Ascending aorta (tissue), 2 donors: ENCODE results near the gene LAP3. TPM values are rescaled to one million over a fixed set of nuclear protein-coding genes. Genes with fewer than 3 reads are reported as not detected.

Experiments used
- DNase-seq, 2 donors: peaks; one replicate each; pipeline ENCODE4 v3.0.0-alpha.2; 2019; ENCODE audit warnings: low spot score in 2 of 2
- H3K27ac ChIP-seq, 2 donors: fragments of 200-600 bp; sonication (generic); one replicate each; pipeline ENCODE4 v1.5.1; 2016 to 2017; ENCODE audit warnings: mild to moderate bottlenecking in 1 of 2
- H3K27me3 ChIP-seq: fragments of 200-600 bp; sonication (generic); one replicate; pipeline ENCODE4 v1.5.1; 2017
- H3K36me3 ChIP-seq, 2 donors: fragments of 200-600 bp; sonication (generic); one replicate each; pipeline ENCODE4 v1.5.1; 2016
- H3K4me1 ChIP-seq, 2 donors: fragments of 200-600 bp; sonication (generic); one replicate each; pipeline ENCODE4 v1.5.1; 2016 to 2017; ENCODE audit warnings: mild to moderate bottlenecking in 1 of 2
- H3K4me3 ChIP-seq, 2 donors: fragments of 200-600 bp; sonication (generic); one replicate each; pipeline ENCODE4 v1.5.1; 2016 to 2017; ENCODE audit warnings: mild to moderate bottlenecking in 1 of 2
- H3K9me3 ChIP-seq, 2 donors: fragments of 200-600 bp; sonication (generic); one replicate each; pipeline ENCODE4 v1.5.1; 2016
- intact Hi-C: fragments of 100-400 bp; cut with DNase I; formaldehyde crosslinking; loops from one replicate; pipeline ENCODE4 v1.15.1; 2023
- total RNA-seq: library from RNA; depleted of rRNA; stranded (reverse); fragments of >200 nt; gene quantifications from one replicate; pipeline ENCODE4 v1.1.0, GENCODE V29; 2016
- TF ChIP-seq, protein P1 (sequence below), 3 experiments: fragments of 200-600 bp in 2 of 3; fragments of 450-650 bp in 1 of 3; sonication (generic) in 2 of 3; IDR thresholded peaks; one replicate each; pipeline ENCODE4 v1.5.1; 2016 to 2019; ENCODE audit warnings: antibody characterized with exemption in 3 of 3, mild to moderate bottlenecking in 1 of 3, moderate library complexity in 1 of 3

Gene LAP3
- total RNA-seq, 1 donor from 2014 or later = 60.3 TPM

DNA sequence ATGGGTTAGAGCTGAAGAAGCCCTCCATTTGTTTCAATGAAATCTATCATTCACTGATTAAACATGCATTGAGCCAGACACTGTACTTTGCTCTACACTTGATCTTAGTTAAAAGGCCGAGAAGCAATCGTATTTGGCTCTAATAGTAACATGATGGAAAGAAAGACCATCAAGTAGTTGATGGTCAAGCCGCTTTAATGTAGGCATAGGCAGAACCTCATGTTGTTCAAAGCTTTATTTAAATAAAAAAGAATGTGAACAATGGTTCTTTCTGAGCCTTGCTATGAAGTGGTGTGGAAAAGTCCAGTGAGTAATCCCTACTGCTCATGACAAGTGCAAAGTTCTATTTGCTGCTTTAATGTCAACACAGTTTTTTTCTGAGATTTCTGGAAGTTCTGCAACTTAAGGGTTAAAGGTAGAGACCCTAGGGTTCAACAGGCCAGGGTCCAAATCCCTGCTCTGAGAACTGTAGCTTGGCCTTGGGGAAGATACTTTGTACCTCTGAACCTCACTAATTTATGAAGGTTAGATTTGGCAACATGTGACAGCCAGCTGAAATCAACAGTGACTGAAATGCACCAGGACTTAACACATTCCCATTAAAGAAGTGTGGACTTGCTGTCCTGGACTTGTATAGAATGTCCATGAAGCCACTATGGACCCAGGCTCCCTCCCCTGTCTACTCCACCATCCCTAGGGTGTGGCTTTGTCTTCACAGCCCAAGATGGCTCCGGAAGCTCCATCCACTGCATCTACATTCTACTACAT is 17.9 kb upstream of the LAP3 start:
- intact Hi-C loops = no loop called here

GRCh38 chr4:17559709-17560048 is 17.3 kb upstream of the LAP3 start:
- H3K4me1 ChIP-seq = no peaks in the 10 kb centered on the region
- H3K36me3 ChIP-seq = no peaks in the 10 kb centered on the region
- no peaks in the 10 kb centered on the region for H3K9me3 ChIP-seq
- H3K27ac ChIP-seq = no peak overlapping the region
- TF ChIP-seq, protein P1, sequence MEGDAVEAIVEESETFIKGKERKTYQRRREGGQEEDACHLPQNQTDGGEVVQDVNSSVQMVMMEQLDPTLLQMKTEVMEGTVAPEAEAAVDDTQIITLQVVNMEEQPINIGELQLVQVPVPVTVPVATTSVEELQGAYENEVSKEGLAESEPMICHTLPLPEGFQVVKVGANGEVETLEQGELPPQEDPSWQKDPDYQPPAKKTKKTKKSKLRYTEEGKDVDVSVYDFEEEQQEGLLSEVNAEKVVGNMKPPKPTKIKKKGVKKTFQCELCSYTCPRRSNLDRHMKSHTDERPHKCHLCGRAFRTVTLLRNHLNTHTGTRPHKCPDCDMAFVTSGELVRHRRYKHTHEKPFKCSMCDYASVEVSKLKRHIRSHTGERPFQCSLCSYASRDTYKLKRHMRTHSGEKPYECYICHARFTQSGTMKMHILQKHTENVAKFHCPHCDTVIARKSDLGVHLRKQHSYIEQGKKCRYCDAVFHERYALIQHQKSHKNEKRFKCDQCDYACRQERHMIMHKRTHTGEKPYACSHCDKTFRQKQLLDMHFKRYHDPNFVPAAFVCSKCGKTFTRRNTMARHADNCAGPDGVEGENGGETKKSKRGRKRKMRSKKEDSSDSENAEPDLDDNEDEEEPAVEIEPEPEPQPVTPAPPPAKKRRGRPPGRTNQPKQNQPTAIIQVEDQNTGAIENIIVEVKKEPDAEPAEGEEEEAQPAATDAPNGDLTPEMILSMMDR (IDR thresholded peaks at IDR 0.05) = no peak
- no peak for DNase-seq
- no peaks in the 10 kb centered on the region for H3K27me3 ChIP-seq
- intact Hi-C loops = no loop called here
- no peak overlapping the region for H3K4me3 ChIP-seq

More for the DNA sequence above, 17.9 kb upstream of the LAP3 start:
- H3K4me3 ChIP-seq = no peak overlapping the region
- no peaks in the 10 kb centered on the region for H3K4me1 ChIP-seq
- no peak overlapping the region for H3K27ac ChIP-seq
- no peaks in the 10 kb centered on the region for H3K27me3 ChIP-seq
- TF ChIP-seq, protein P1 (IDR thresholded peaks at IDR 0.05) = no peak
- H3K36me3 ChIP-seq = no peaks in the 10 kb centered on the region
- DNase-seq = no peak
- H3K9me3 ChIP-seq = no peaks in the 10 kb centered on the region

DNA sequence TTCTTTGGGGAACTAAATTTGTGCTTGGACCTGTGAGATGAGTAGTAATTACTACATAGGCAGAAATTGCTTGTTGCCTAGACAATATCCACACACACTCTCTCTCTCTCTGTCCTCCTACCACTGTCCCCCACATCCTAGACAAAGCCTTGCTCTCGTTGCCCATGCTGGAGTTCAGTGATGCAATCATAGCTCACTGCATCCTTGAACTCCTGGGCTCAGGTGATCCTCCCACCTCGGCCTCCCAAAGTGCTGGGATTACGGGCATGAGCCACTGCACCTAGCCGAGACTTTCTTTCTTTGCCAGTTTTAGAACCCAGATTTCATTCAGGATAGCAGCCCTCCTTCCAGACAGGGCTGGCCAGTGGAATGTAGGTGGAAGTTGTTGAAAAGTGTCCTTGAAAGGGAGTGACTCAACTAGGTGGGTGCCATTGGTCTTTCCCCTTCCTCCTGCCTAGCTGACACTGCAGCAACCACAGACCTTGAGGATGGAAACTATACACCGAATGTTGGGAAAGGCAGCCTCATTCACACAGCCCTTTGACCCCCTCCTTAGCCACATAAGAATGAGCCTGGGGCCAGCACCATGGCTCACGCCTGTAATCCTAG is 16.8 kb upstream of the LAP3 start:
- H3K9me3 ChIP-seq = no peaks in the 10 kb centered on the region
- TF ChIP-seq, protein P1 (IDR thresholded peaks at IDR 0.05) = no peak
- no peaks in the 10 kb centered on the region for H3K36me3 ChIP-seq
- intact Hi-C loops = no loop called here
- no peaks in the 10 kb centered on the region for H3K27me3 ChIP-seq
- H3K4me3 ChIP-seq = no peak overlapping the region
- H3K4me1 ChIP-seq = no peaks in the 10 kb centered on the region
- no peak overlapping the region for H3K27ac ChIP-seq
- DNase-seq = no peak

DNA sequence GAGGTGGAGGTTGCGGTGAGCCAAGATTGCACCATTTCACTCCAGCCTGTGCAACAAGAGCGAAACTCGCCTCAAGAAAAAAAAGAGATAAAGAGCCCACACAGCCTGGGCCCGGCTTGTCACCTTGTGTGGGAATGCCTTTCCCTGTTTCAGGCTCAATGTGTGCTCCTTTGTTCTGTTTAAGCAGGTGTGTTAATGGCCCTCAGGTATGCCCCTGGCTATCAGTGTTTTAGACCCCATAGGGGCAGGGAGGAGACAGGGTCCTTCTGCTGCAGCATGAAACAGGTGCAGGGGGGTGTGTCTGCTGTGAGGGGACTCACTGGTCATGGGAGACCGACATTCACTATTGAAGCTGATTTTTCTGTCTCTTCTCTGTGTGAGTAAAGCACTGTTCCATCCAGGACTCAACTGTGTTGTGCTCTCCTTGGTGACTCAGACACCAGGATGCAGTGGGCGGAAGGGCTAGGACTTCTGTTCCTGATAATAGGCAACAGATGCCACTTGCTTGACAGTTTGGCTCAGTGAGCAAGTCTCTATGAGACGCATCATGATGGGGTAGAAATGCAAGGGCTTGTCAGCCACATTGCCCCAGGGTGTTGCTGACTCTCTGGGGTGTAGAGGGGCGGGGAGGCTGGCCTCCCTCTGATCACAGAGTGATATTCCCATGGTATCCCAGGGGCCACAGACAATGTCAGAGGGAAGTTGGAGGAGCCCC is 15.6 kb upstream of the LAP3 start:
- no peak for DNase-seq
- Histone ChIP-seq H3K27me3 (no peaks in the 10 kb centered on the region), H3K4me1 (no peaks in the 10 kb centered on the region), H3K9me3 (no peaks in the 10 kb centered on the region), H3K4me3 (no peak overlapping the region), H3K27ac (no peak overlapping the region), H3K36me3 (no peaks in the 10 kb centered on the region)
- intact Hi-C loops = no loop called here
- TF ChIP-seq, protein P1 (IDR thresholded peaks at IDR 0.05) = no peak

DNA sequence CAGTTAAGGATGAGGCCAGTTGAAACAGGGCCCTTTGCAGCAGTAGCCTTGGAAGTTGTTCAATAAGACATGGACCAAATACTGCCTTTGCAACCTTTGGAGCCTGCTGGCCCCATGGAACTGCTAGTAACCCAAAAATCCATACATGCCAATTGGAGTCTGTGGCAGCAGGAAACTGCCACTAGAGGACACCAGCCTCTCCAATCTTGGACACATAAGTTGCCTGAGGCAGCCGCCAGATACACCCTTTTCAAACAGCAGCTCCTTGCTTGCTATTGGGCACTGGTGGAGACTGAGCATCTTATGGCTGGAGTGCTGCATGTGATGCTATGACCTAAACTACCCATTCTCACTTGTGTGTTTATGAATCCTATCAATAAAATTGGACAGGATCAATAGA is 14.8 kb upstream of the LAP3 start:
- H3K9me3 ChIP-seq = no peaks in the 10 kb centered on the region
- no peaks in the 10 kb centered on the region for H3K4me1 ChIP-seq
- H3K27me3 ChIP-seq = no peaks in the 10 kb centered on the region
- no peak overlapping the region for H3K4me3 ChIP-seq
- intact Hi-C loops = no loop called here
- no peak for DNase-seq
- TF ChIP-seq, protein P1 (IDR thresholded peaks at IDR 0.05) = no peak
- H3K27ac ChIP-seq = no peak overlapping the region
- no peaks in the 10 kb centered on the region for H3K36me3 ChIP-seq
